ENCODE data around the gene LILRA1. TPM values are rescaled to one million over a fixed set of nuclear protein-coding genes. Genes with fewer than 3 reads are reported as not detected.
A peak's percentile ranks its signal among the peaks of the same experiment; 100 is the strongest.
"Not testable (repeated sequence)": the region's sequence is repeated elsewhere in the genome, so short reads cannot be mapped to it uniquely, and the experiment has no call there.

LILRA1 gene
- total RNA-seq, 1 experiment from 2014 or later = not detected

DNA sequence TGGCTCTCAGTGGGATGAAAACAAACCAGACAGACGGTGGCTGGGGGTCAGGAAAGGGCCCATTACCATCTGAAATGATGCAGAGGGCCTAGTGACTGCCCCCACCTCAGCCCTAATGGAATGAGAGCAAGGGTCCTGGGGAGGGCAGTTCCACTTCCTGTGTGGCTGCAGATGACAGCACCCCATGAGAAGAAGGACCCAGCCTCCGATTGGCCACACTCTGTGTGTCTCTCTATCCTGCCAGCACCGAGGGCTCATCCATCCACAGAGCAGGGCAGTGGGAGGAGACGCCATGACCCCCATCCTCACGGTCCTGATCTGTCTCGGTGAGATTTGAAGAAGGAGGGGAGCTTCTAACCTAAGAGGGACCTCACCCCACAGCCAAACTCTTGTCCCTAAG lies 37.4 kb downstream of the LILRA1 start:
- ChIA-PET CTCF (no interaction called here), POLR2A (no interaction called here), RAD21 (ENCODE audit: low non-redundant PET in 1 of 2, low total read pairs in 2 of 2, uncharacterized antibody in 2 of 2, unreplicated experiment in 2 of 2) (no interaction called here)
- Histone ChIP-seq H2AFZ (ENCODE audit: low read depth, low read length, poor library complexity, severe bottlenecking) (no peak overlapping the region), H3K36me3 (ENCODE audit: control insufficient read depth in 1 of 2, insufficient read depth in 2 of 2, low read length in 2 of 2) (no peaks in the 10 kb centered on the region), H3K9me3 (ENCODE audit: control insufficient read depth in 1 of 2, insufficient read depth in 1 of 2, low read depth in 1 of 2, low read length in 2 of 2) (no peaks in the 10 kb centered on the region), H3K4me1 (ENCODE audit: control insufficient read depth in 1 of 2, insufficient read depth in 2 of 2, low read length in 2 of 2) (no peaks in the 10 kb centered on the region), H3K9me2 (ENCODE audit: insufficient read depth) (no peaks in the 10 kb centered on the region), H3K79me2 (ENCODE audit: insufficient read depth, low read length) (no peaks in the 10 kb centered on the region), H4K20me1 (ENCODE audit: insufficient read depth) (no peaks in the 10 kb centered on the region), H3K9ac (ENCODE audit: low read length) (no peak overlapping the region), H3K4me2 (ENCODE audit: low read length) (no peak overlapping the region), H3K4me3 (replicated peaks in 1 of 2; ENCODE audit: low read depth in 1 of 2, low read length in 2 of 2) (no peak overlapping the region), H3K27me3 (ENCODE audit: insufficient read depth, low read length) (peaks cover 33% of the 10 kb centered on the region), H3K27ac (ENCODE audit: low read depth, low read length) (no peak overlapping the region)
- intact Hi-C loops (cut with micrococcal nuclease) = loop anchor here (5.0 kb wide), 1 partner anchor 333 kb away; no protein-coding TSS in a partner anchor
- ATAC-seq = no peak
- no TSS peak for BruUV-seq (replicated peaks)
- DNase-seq (ENCODE audit: low read depth, low spot score) = no peak
- TF ChIP-seq, protein P1, sequence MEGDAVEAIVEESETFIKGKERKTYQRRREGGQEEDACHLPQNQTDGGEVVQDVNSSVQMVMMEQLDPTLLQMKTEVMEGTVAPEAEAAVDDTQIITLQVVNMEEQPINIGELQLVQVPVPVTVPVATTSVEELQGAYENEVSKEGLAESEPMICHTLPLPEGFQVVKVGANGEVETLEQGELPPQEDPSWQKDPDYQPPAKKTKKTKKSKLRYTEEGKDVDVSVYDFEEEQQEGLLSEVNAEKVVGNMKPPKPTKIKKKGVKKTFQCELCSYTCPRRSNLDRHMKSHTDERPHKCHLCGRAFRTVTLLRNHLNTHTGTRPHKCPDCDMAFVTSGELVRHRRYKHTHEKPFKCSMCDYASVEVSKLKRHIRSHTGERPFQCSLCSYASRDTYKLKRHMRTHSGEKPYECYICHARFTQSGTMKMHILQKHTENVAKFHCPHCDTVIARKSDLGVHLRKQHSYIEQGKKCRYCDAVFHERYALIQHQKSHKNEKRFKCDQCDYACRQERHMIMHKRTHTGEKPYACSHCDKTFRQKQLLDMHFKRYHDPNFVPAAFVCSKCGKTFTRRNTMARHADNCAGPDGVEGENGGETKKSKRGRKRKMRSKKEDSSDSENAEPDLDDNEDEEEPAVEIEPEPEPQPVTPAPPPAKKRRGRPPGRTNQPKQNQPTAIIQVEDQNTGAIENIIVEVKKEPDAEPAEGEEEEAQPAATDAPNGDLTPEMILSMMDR (IDR thresholded peaks at IDR 0.05 in 2 of 3, conservative IDR thresholded peaks at IDR 0.05 in 1 of 3; ENCODE audit: borderline replicate concordance in 1 of 3, insufficient read depth in 1 of 3, low read depth in 2 of 3, low read length in 2 of 3) = no peak
- TF ChIP-seq JUND (IDR thresholded peaks at IDR 0.05) (no peak), CBX3 (IDR thresholded peaks at IDR 0.05; ENCODE audit: low read depth) (no peak), ZNF274 (IDR thresholded peaks at IDR 0.05; ENCODE audit: low read depth, low read length) (no peak), POLR2A (IDR thresholded peaks at IDR 0.05; ENCODE audit: borderline replicate concordance, extremely low read depth, insufficient read depth, insufficient read length) (no peak), YY1 (IDR thresholded peaks at IDR 0.05; ENCODE audit: extremely low read depth, insufficient replicate concordance, low read depth, low read length) (no peak), REST (IDR thresholded peaks at IDR 0.05; ENCODE audit: low read depth) (no peak), SIN3A (IDR thresholded peaks at IDR 0.05; ENCODE audit: low read depth) (no peak), RAD21 (IDR thresholded peaks at IDR 0.05; ENCODE audit: low read depth) (no peak), SRF (IDR thresholded peaks at IDR 0.05; ENCODE audit: low read depth) (no peak)
- TF ChIP-seq, protein P2, sequence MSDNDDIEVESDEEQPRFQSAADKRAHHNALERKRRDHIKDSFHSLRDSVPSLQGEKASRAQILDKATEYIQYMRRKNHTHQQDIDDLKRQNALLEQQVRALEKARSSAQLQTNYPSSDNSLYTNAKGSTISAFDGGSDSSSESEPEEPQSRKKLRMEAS (IDR thresholded peaks at IDR 0.05) = no peak

DNA sequence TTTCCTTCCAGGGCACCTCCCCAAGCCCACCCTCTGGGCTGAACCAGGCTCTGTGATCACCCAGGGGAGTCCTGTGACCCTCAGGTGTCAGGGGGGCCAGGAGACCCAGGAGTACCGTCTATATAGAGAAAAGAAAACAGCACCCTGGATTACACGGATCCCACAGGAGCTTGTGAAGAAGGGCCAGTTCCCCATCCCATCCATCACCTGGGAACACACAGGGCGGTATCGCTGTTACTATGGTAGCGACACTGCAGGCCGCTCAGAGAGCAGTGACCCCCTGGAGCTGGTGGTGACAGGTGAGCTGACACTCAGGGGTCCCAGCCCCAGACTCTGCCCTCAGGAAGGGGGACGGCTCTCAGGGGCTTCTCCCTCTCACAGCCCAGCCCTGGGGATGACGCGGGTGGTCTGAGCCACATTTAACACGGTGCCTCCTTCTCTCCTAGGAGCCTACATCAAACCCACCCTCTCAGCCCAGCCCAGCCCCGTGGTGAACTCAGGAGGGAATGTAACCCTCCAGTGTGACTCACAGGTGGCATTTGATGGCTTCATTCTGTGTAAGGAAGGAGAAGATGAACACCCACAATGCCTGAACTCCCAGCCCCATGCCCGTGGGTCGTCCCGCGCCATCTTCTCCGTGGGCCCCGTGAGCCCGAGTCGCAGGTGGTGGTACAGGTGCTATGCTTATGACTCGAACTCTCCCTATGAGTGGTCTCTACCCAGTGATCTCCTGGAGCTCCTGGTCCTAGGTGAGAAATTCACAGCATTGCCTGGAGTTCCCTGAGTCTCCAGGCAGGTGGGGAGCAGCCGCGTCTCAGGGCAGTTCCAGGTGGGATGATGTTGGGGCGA lies 38.3 kb downstream of the LILRA1 start:
- H3K79me2 ChIP-seq (ENCODE audit: insufficient read depth, low read length); DNase-seq (ENCODE audit: low read depth, low spot score); POLR2A ChIA-PET; BruUV-seq (replicated peaks); H3K4me1 ChIP-seq (ENCODE audit: control insufficient read depth in 1 of 2, insufficient read depth in 2 of 2, low read length in 2 of 2); H3K9ac ChIP-seq (ENCODE audit: low read length); H3K36me3 ChIP-seq (ENCODE audit: control insufficient read depth in 1 of 2, insufficient read depth in 2 of 2, low read length in 2 of 2); H3K4me3 ChIP-seq (replicated peaks in 1 of 2; ENCODE audit: low read depth in 1 of 2, low read length in 2 of 2); H2AFZ ChIP-seq (ENCODE audit: low read depth, low read length, poor library complexity, severe bottlenecking); RAD21 ChIA-PET (ENCODE audit: low non-redundant PET in 1 of 2, low total read pairs in 2 of 2, uncharacterized antibody in 2 of 2, unreplicated experiment in 2 of 2); H3K4me2 ChIP-seq (ENCODE audit: low read length); H3K27ac ChIP-seq (ENCODE audit: low read depth, low read length); H4K20me1 ChIP-seq (ENCODE audit: insufficient read depth); H3K9me2 ChIP-seq (ENCODE audit: insufficient read depth); H3K9me3 ChIP-seq (ENCODE audit: control insufficient read depth in 1 of 2, insufficient read depth in 1 of 2, low read depth in 1 of 2, low read length in 2 of 2): not testable (repeated sequence)
- peak; percentile 25; the same call in 1 of the 2 replicates for ATAC-seq
- intact Hi-C loops (cut with micrococcal nuclease) = loop anchor here (5.0 kb wide), 1 partner anchor 334 kb away; no protein-coding TSS in a partner anchor
- CTCF ChIA-PET = interaction anchor here (0.6 to 0.7 kb wide), 2 partner anchors 23 to 43 kb away, joined by 3 to 7 read pairs; no protein-coding TSS in a partner anchor
- peaks cover 28% of the 10 kb centered on the region; the same call in 1 of the 2 replicates for H3K27me3 ChIP-seq (ENCODE audit: insufficient read depth, low read length)
